AG04450 (cell line): ENCODE data around the gene APEX1. TPM values are rescaled to one million over a fixed set of nuclear protein-coding genes. Genes with fewer than 3 reads are reported as not detected.

Experiments
- CTCF ChIA-PET: fragments of 300-600, 350-600 bp; formaldehyde crosslinking; extraction: SDS; loops from one replicate; lab custom pipeline; 2022; ENCODE audit warnings: antibody characterized with exemption, inconsistent platforms; lab: Charles Lee
- POLR2A ChIA-PET: fragments of 350-600 bp; formaldehyde crosslinking; extraction: SDS; loops from one replicate; lab custom pipeline; 2021; ENCODE audit warnings: antibody characterized with exemption, inconsistent platforms; lab: Yijun Ruan, JAX
- DNase-seq: peaks from one replicate; pipeline ENCODE4 v3.0.0-alpha.2; 2011; ENCODE audit warnings: low read depth, low spot score
- H3K27ac ChIP-seq: one replicate; pipeline ENCODE4 v1.5.1; 2012; ENCODE audit warnings: low read depth, low read length, control low read depth
- H3K27me3 ChIP-seq: one replicate; pipeline ENCODE4 v1.6.0; 2012; ENCODE audit warnings: low read length; ENCODE audit not compliant: control insufficient read depth, insufficient read depth
- H3K4me3 ChIP-seq: 2 replicates; pipeline ENCODE4 v1.5.1; 2011; ENCODE audit warnings: mild to moderate bottlenecking, low read depth, low read length, control low read depth
- H3K9me3 ChIP-seq: 2 replicates; pipeline ENCODE4 v1.5.1; 2012; ENCODE audit warnings: low read length; ENCODE audit not compliant: control insufficient read depth, insufficient read depth
- polyA plus RNA-seq: library from polyadenylated mRNA; depleted of rRNA; stranded (reverse); fragments of >200 nt; gene quantifications from 2 replicates; pipeline ENCODE4 v1.2.3, GENCODE V29; 2011
- TF ChIP-seq, protein P1 (sequence below): IDR thresholded peaks from 2 replicates; pipeline ENCODE4 v1.5.1; 2011; ENCODE audit warnings: low read depth, low read length, control low read depth, inconsistent platforms

Gene APEX1
- polyA plus RNA-seq, 1 experiment, result 240 TPM

DNA sequence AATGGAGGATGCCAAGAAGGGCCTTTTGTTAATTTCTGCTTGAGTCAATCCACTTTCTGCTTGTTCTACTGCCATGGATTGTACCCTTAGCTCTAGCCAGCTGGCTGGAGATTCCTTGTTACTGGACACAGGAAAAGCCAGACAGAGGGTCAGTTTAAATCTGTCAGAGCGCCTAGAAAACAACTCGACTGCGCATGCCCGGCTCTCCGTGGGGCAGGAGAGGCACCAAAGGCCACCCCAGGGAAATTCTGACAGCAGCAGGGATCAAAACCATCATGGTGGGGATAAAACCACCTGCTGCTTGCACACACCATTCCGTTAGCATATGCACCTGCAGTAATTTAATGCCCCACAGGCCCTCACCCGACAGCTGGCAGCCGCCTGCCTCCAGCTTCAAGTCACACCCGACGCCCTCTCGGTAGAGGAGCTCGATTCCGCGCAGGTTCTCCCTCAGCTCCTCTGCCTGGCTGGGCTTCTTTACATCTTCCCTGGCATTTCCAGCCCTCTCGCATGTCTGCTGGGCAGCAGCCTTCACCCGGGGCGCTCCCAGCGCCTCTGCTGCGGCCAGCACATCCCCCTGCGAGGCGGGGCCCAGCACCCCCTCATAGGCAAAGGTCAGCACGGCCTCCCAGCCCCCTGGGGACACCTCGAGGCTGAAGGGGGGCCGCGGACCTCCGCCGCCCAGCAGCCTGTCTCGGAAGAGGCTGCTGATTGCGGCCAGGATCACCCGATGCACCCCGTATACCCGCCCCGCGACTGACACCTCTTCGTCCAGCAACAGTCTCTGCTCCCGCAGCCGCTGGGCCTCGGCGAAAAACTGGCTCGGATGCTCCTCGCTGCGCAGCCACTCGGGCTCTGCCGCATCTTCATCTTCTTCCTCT, 20.1 kb upstream of the APEX1 start:
- no peaks in the 10 kb centered on the region; the same call in 1 of the 2 replicates for H3K9me3 ChIP-seq
- peaks cover 3% of the 10 kb centered on the region for H3K27me3 ChIP-seq
- TF ChIP-seq, protein P1, sequence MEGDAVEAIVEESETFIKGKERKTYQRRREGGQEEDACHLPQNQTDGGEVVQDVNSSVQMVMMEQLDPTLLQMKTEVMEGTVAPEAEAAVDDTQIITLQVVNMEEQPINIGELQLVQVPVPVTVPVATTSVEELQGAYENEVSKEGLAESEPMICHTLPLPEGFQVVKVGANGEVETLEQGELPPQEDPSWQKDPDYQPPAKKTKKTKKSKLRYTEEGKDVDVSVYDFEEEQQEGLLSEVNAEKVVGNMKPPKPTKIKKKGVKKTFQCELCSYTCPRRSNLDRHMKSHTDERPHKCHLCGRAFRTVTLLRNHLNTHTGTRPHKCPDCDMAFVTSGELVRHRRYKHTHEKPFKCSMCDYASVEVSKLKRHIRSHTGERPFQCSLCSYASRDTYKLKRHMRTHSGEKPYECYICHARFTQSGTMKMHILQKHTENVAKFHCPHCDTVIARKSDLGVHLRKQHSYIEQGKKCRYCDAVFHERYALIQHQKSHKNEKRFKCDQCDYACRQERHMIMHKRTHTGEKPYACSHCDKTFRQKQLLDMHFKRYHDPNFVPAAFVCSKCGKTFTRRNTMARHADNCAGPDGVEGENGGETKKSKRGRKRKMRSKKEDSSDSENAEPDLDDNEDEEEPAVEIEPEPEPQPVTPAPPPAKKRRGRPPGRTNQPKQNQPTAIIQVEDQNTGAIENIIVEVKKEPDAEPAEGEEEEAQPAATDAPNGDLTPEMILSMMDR, result no peak
- CTCF ChIA-PET, result interaction anchor here (4.4 kb wide), 1 partner anchor 20 kb away, joined by 22 read pairs; no protein-coding TSS in a partner anchor
- no peak overlapping the region for H3K27ac ChIP-seq
- no peak for DNase-seq
- H3K4me3 ChIP-seq, result no peak overlapping the region
- POLR2A ChIA-PET, result interaction anchor here (0.7 kb wide), 1 partner anchor 22 kb away, joined by 3 read pairs; the partner anchor contains the start of gene TEP1

DNA sequence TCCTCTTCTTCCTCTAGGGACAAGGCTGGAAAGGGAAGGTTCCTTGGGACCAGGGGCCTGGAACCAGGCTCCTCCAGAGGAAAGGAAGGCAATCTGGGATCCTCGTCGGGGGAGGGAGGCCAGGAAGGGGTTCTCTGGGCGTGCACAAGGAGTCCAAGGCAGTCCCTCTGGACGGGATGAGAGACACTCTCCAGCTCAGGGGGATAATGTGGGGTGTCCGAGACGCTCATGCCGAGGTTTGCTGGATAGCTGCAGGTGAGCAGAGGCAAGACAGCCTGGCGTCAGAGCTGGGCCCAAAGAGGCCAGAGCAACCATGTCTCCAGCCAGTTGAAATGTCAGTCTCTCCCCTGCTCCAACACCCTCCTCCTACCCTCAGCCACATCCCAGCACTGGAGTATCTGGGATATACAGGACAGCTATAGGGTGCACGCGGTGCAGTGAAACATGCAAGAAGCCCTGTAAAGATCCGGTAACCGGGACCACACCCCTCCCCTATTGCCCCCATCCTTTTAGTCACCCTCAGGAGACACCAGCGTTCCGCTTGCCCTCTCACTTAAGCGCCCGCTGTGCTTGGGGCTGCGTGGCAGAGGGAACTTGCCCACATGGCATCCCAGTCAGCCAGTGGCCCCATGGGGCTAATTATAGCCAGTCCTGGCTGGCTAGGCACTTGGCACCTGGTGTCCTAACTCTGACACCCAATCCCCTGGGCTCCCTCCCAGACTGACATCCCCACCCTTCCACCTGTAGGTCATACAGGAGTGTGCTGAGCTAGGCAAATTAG, 19.3 kb upstream of the APEX1 start, which contains the start of gene KLHL33:
Gene KLHL33 (minus strand): TSS at position 585 of the 781 bp plus-strand sequence. CDS start 355 bp downstream, at position 230.
- ChIA-PET CTCF (interaction anchor here (4.4 kb wide), 1 partner anchor 21 kb away, joined by 22 read pairs; no protein-coding TSS in a partner anchor), POLR2A (no interaction called here)
- TF ChIP-seq, protein P1, result no peak
- no peak for DNase-seq
- H3K9me3 ChIP-seq, result no peaks in the 10 kb centered on the region; the same call in 1 of the 2 replicates
- H3K4me3 ChIP-seq, result no peak within 1 kb of the TSS
- H3K27me3 ChIP-seq, result peaks cover 3% of the 10 kb centered on the region
- H3K27ac ChIP-seq, result no peak within 1 kb of the TSS

DNA sequence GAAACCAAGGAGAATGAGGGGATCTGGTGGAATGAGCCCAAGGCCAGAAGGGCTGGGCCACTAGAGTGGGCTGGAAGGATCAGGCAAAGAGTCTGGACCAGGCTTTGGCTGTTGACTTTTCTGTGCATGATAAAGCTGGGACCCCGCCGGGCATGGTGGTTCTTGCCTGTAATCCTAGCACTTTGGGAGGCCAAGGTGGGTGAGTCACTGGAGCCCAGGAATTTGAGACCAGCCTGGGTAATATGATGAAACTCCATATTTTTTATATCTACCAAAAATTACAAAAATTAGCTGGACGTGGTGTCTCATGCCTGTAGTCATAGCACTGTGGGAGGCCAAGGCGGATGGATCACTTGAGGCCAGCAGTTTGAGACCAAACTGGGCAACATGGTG, 18.7 kb upstream of the APEX1 start:
- TF ChIP-seq, protein P1, result no peak
- POLR2A ChIA-PET, result interaction anchor here (0.6 kb wide), 1 partner anchor 19 kb away, joined by 3 read pairs; the partner anchor contains the start of genes APEX1 and OSGEP
- DNase-seq, result no peak
- H3K27ac ChIP-seq, result no peak overlapping the region
- CTCF ChIA-PET, result interaction anchor here (4.4 kb wide), 1 partner anchor 21 kb away, joined by 22 read pairs; no protein-coding TSS in a partner anchor
- H3K4me3 ChIP-seq, result no peak overlapping the region
- H3K9me3 ChIP-seq, result no peaks in the 10 kb centered on the region; the same call in 1 of the 2 replicates
- peaks cover 3% of the 10 kb centered on the region for H3K27me3 ChIP-seq

DNA sequence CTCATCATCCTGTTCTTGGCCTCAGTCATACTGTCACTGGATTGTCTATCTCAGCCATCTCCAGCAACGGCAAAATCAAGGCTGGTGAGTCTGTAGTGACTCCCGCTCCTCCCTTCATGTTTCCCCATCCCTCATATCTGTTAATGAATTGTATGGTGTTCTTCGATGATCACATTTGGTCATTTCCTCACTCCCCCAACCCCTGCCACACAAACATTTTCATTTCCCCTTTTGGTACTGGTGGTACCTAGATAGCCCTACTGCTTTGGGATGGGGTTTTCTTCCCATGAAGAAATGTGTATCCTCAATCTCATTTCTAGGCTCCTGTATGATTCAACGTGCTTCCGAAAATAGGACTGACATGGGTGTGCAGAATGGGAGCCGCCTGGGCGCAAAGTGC, 16.4 kb upstream of the APEX1 start:
- H3K9me3 ChIP-seq, result no peaks in the 10 kb centered on the region; the same call in 1 of the 2 replicates
- H3K27ac ChIP-seq, result no peak overlapping the region
- H3K4me3 ChIP-seq, result no peak overlapping the region
- DNase-seq, result no peak
- H3K27me3 ChIP-seq, result peaks cover 3% of the 10 kb centered on the region
- TF ChIP-seq, protein P1, result no peak
- ChIA-PET CTCF (no interaction called here), POLR2A (no interaction called here)
